ENCODE results near the gene SNUPN. TPM values are rescaled to one million over a fixed set of nuclear protein-coding genes. Genes with fewer than 3 reads are reported as not detected.
"Not testable (repeated sequence)": the region's sequence is repeated elsewhere in the genome, so short reads cannot be mapped to it uniquely, and the experiment has no call there.

The SNUPN gene
- total RNA-seq, 1 donor from 2014 or later = 27.0 TPM

DNA sequence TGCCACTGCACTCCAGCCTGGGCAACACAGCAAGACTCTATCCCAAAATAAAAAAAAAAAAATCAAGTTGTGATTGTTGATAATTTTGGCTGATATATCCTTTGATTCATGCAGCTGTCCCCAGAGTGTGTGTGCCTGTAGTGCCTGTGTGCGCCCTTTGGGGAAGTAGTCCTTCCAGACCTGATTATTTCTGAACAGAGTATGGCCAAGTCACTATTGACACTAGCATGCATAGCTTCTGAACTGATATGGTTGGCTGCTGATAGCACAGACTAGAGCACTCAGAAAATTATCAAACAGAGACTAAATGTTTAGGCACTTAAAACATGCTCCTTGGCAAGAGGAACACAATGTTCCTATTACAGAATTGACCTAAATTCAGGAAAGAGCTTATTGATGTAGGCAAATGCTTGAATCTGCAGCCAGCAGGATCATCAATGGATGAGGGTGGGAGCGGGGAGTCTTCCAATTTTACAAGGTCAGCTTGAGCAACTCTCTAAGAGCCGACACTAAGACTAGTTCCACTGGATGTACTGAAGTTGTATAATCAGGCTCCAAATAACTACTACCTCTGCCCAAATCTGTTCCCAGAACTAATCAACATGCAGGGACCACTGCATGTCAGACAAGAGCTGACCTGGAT, 28.7 kb downstream of the SNUPN start:
- H3K4me3 Mint-ChIP-seq (ENCODE audit: unreplicated experiment) = no peak overlapping the region
- TF ChIP-seq, protein P1, sequence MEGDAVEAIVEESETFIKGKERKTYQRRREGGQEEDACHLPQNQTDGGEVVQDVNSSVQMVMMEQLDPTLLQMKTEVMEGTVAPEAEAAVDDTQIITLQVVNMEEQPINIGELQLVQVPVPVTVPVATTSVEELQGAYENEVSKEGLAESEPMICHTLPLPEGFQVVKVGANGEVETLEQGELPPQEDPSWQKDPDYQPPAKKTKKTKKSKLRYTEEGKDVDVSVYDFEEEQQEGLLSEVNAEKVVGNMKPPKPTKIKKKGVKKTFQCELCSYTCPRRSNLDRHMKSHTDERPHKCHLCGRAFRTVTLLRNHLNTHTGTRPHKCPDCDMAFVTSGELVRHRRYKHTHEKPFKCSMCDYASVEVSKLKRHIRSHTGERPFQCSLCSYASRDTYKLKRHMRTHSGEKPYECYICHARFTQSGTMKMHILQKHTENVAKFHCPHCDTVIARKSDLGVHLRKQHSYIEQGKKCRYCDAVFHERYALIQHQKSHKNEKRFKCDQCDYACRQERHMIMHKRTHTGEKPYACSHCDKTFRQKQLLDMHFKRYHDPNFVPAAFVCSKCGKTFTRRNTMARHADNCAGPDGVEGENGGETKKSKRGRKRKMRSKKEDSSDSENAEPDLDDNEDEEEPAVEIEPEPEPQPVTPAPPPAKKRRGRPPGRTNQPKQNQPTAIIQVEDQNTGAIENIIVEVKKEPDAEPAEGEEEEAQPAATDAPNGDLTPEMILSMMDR (IDR thresholded peaks at IDR 0.05) = no peak
- H3K4me1 Mint-ChIP-seq (ENCODE audit: unreplicated experiment) = peaks cover 22% of the 10 kb centered on the region
- no peak overlapping the region for H3K27ac Mint-ChIP-seq (ENCODE audit: unreplicated experiment)
- H3K36me3 Mint-ChIP-seq (ENCODE audit: unreplicated experiment) = peaks cover 40% of the 10 kb centered on the region
- H3K27me3 Mint-ChIP-seq (ENCODE audit: unreplicated experiment) = no peaks in the 10 kb centered on the region
- no peaks in the 10 kb centered on the region for H3K9me3 Mint-ChIP-seq (ENCODE audit: unreplicated experiment)
- DNase-seq (ENCODE audit: extremely low spot score, unreplicated experiment) = no peak

DNA sequence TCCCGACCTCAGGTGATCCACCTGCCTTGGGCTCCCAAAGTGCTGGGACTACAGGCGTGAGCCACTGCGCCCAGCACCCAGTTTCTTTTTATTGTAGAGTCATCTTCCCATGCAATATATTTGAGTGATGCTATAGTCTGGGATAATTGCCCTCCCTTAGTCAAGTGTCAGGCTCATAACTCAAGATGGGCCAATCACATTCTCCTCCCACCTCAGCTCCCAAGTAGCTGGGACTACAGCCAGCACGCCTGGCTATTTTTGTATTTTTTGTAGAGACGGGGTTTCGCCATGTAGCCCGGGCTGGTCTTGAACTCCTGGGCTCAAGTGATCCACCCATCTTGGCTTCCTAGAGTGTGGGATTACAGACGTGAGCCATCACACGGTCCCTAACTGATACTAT, 31.2 kb downstream of the SNUPN start:
- peaks cover 11% of the 10 kb centered on the region for H3K4me1 Mint-ChIP-seq (ENCODE audit: unreplicated experiment)
- H3K9me3 Mint-ChIP-seq (ENCODE audit: unreplicated experiment) = no peaks in the 10 kb centered on the region
- H3K4me3 Mint-ChIP-seq (ENCODE audit: unreplicated experiment) = no peak overlapping the region
- DNase-seq (ENCODE audit: extremely low spot score, unreplicated experiment) = no peak
- H3K27ac Mint-ChIP-seq (ENCODE audit: unreplicated experiment) = no peak overlapping the region
- TF ChIP-seq, protein P1 (IDR thresholded peaks at IDR 0.05) = no peak
- H3K36me3 Mint-ChIP-seq (ENCODE audit: unreplicated experiment) = peaks cover 43% of the 10 kb centered on the region
- no peaks in the 10 kb centered on the region for H3K27me3 Mint-ChIP-seq (ENCODE audit: unreplicated experiment)

DNA sequence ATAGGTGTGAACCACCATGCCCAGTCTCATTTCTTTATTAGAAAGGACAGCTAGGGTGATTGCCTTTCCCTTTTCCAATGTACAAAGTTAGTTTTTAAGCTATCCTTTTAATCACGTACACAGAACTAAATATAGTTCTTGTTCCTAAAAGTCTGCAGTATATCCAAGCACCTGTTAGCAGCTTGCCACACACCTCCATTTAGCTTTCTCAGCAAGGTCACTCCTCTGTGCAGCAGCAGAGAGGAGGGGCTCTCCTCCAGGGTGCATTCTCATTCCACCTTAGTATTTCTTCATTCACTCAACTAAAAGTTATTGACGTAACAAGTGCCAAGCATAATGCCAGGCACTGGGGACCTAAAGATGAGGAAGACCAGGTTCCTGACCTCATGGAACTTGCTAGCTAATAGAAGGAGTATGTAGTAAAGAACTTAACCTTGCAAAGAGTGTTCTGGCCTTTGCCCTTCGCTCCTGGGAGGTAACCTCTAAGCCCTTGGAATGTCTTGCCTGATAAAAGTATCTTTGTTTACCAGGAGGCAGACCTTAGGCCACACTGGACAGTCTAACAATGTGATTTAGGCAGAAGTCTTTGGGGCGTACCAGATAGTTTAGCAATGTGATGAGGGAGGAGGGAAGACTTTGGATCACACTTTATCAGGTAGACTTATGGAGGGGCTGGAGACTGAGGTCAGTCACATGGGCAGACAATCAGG, 33.7 kb downstream of the SNUPN start:
- no peak for DNase-seq (ENCODE audit: extremely low spot score, unreplicated experiment)
- H3K36me3 Mint-ChIP-seq (ENCODE audit: unreplicated experiment) = peaks cover 34% of the 10 kb centered on the region
- TF ChIP-seq, protein P1 (IDR thresholded peaks at IDR 0.05) = no peak
- no peaks in the 10 kb centered on the region for H3K9me3 Mint-ChIP-seq (ENCODE audit: unreplicated experiment)
- H3K4me3 Mint-ChIP-seq (ENCODE audit: unreplicated experiment) = no peak overlapping the region
- H3K4me1 Mint-ChIP-seq (ENCODE audit: unreplicated experiment) = no peaks in the 10 kb centered on the region
- no peaks in the 10 kb centered on the region for H3K27me3 Mint-ChIP-seq (ENCODE audit: unreplicated experiment)
- H3K27ac Mint-ChIP-seq (ENCODE audit: unreplicated experiment) = no peak overlapping the region

DNA sequence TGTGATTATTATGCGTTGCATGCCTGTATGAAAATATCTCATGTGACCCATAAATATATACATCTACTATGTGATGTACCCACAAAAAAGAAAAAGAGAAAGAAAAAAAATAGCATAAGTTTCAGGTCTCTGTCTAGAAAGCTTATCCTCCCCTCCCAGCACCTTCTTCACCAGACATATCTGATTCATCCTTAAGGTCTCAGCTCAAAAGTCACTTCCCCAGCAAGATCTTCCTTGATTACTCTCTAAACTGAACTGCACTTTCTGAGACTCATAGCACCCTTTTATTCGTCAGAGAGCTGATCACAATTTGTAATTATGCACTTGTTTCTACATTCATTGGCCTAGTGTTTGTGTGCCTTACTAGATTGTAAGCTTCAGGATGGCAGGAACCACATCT, 35.3 kb downstream of the SNUPN start:
- Mint-ChIP-seq H3K4me3 (ENCODE audit: unreplicated experiment) (no peak overlapping the region), H3K4me1 (ENCODE audit: unreplicated experiment) (no peaks in the 10 kb centered on the region), H3K27me3 (ENCODE audit: unreplicated experiment) (no peaks in the 10 kb centered on the region), H3K9me3 (ENCODE audit: unreplicated experiment) (no peaks in the 10 kb centered on the region), H3K27ac (ENCODE audit: unreplicated experiment) (no peak overlapping the region), H3K36me3 (ENCODE audit: unreplicated experiment) (peaks cover 21% of the 10 kb centered on the region)
- DNase-seq (ENCODE audit: extremely low spot score, unreplicated experiment) = no peak
- TF ChIP-seq, protein P1 (IDR thresholded peaks at IDR 0.05) = no peak

DNA sequence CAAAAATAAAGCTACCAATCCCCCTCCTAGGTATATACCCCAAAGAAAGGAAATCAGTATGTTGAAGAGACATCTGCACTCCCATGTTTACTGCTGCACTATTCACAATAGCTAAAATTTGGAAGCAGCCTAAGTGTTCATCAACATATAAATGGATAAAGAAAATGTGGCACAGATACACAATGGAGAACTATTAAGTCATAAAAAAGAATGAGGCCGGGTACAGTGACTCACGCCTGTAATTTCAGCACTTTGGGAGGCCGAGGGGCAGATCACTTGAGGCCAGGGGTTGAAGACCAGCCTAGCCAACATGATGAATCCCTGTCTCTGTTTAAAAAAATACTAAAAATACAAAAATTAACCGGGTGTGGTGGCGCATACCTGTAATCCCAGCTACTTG, 36.5 kb downstream of the SNUPN start:
- no peak overlapping the region for H3K27ac Mint-ChIP-seq (ENCODE audit: unreplicated experiment)
- no peak for DNase-seq (ENCODE audit: extremely low spot score, unreplicated experiment)
- no peaks in the 10 kb centered on the region for H3K27me3 Mint-ChIP-seq (ENCODE audit: unreplicated experiment)
- TF ChIP-seq, protein P1 (IDR thresholded peaks at IDR 0.05) = no peak
- H3K4me1 Mint-ChIP-seq (ENCODE audit: unreplicated experiment) = peaks cover 2% of the 10 kb centered on the region
- H3K9me3 Mint-ChIP-seq (ENCODE audit: unreplicated experiment) = no peaks in the 10 kb centered on the region
- no peak overlapping the region for H3K4me3 Mint-ChIP-seq (ENCODE audit: unreplicated experiment)
- H3K36me3 Mint-ChIP-seq (ENCODE audit: unreplicated experiment) = peaks cover 14% of the 10 kb centered on the region

DNA sequence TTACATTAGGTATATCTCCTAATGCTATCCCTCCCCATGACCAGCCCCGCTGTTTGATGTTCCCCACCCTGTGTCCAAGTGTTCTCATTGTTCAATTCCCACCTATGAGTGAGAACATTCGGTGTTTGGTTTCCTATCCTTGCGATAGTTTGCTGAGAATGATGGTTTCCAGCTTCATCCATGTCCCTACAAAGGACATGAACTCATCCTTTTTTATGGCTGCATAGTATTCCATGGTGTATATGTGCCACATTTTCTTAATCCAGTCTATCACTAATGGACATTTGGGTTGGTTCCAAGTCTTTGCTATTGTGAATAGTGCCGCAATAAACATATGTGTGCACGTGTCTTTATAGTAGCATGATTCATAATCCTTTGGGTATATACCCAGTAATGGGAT, 39.1 kb downstream of the SNUPN start:
- not testable (repeated sequence) for H3K9me3 Mint-ChIP-seq (ENCODE audit: unreplicated experiment); H3K4me1 Mint-ChIP-seq (ENCODE audit: unreplicated experiment); DNase-seq (ENCODE audit: extremely low spot score, unreplicated experiment); H3K4me3 Mint-ChIP-seq (ENCODE audit: unreplicated experiment); H3K27me3 Mint-ChIP-seq (ENCODE audit: unreplicated experiment); H3K27ac Mint-ChIP-seq (ENCODE audit: unreplicated experiment)
- H3K36me3 Mint-ChIP-seq (ENCODE audit: unreplicated experiment) = peaks cover 13% of the 10 kb centered on the region

Measured in osteocyte (in vitro differentiated cells).